ENCODE results near the gene ARPC4.
"Not testable (repeated sequence)": the region's sequence is repeated elsewhere in the genome, so short reads cannot be mapped to it uniquely, and the experiment has no call there.

ARPC4 gene

GRCh38 chr3:9818666-9819335 lies 25.9 kb downstream of the ARPC4 start:
- DNase-seq (ENCODE audit: low spot score) (no peak), FAIRE-seq (no peak)

DNA sequence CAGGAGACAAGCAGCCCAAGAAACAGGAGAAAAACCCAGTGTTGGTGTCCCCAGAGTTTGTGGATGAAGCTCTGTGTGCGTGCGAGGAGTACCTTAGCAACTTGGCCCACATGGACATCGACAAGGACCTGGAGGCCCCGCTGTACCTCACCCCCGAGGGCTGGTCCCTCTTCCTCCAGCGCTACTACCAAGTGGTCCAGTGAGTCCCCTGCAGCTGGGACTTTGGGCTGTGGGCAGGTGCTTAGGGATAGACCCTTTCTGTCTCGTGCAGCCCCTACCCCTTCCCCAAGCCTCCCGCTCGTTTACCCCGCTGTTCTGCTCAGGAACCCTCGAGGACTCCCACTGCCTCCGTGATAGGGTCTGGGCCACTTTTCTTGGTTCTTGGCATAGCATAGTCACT lies 27.7 kb downstream of the ARPC4 start:
- no peak for DNase-seq (ENCODE audit: low spot score)
- no peak for FAIRE-seq

DNA sequence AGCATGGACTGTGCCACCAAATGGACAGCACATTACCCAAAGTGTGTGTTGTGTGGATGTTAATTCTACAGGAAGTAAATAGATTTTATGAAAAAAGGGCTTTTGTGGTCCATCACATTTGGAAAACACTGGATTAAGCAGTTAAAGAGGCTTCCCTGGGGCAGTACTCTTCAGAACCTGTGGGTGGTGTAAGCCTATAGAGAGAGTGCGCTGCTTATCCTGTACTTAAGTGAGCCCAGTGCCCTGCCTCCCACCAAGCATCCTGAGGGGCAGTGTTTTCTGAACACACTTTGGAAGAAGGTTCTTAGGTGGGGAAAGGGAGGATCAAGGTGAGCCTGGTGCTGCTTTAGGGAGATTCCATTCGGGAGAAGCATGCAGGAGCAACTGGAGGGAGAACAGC lies 28.1 kb downstream of the ARPC4 start:
- DNase-seq (ENCODE audit: low spot score) (no peak), FAIRE-seq (no peak)

DNA sequence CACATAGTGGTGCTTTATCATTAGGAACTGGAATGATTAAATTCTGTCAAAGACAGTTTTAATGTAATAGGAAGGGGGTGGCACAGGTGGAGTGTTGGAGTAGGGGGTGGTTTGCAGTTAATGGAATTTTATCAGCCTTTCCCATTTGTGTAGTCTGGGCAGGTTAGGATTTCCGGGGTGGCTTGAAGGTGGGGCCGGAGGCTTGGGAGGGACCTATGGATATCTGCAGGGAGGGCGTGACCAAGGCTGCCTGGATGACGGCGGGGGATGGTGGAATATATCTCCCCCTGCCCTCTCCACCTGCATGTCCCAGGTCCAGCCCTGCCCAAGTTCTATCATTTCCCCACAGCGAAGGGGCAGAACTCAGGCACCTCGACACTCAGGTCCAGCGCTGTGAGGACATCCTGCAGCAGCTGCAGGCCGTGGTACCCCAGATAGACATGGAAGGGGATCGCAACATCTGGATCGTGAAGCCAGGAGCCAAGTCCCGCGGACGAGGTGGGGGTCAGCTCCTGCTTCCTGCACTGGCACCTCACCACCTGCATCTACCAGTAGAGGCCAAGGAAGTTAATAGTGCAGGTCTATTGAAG lies 32.7 kb downstream of the ARPC4 start:
- no peak for FAIRE-seq

DNA sequence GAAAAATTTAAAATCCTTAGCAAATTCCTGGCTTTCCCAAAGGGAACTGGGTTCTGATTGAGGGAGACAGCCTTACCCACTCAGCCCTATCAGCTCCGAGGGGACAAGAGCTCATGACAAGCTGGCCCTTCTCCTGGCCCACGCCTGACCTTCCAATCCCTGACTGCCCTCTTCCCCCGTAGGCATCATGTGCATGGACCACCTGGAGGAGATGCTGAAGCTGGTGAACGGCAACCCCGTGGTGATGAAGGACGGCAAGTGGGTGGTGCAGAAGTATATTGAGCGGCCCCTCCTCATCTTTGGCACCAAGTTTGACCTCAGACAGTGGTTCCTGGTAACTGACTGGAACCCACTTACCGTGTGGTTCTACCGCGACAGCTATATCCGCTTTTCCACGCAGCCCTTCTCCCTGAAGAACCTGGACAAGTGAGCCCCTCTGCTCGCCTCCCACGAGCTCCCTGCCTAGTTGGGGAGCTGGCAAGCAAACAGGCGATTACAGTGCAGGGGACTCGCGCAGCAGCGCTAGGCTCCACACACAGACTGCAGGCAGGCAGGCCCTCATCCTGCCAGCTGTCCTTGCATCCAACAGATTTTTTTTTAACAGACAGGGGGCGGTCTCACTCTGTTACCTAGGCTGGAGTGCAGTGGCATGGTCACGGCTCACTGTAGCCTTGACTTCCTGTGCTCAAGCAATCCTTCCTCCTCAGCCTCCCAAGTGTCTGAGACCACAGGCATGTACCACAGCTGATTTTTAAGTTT lies 34.1 kb downstream of the ARPC4 start:
- DNase-seq (ENCODE audit: low spot score) (peak; percentile 15), FAIRE-seq (no peak)

More for the DNA sequence above, 32.7 kb downstream of the ARPC4 start:
- DNase-seq (ENCODE audit: low spot score), result no peak

DNA sequence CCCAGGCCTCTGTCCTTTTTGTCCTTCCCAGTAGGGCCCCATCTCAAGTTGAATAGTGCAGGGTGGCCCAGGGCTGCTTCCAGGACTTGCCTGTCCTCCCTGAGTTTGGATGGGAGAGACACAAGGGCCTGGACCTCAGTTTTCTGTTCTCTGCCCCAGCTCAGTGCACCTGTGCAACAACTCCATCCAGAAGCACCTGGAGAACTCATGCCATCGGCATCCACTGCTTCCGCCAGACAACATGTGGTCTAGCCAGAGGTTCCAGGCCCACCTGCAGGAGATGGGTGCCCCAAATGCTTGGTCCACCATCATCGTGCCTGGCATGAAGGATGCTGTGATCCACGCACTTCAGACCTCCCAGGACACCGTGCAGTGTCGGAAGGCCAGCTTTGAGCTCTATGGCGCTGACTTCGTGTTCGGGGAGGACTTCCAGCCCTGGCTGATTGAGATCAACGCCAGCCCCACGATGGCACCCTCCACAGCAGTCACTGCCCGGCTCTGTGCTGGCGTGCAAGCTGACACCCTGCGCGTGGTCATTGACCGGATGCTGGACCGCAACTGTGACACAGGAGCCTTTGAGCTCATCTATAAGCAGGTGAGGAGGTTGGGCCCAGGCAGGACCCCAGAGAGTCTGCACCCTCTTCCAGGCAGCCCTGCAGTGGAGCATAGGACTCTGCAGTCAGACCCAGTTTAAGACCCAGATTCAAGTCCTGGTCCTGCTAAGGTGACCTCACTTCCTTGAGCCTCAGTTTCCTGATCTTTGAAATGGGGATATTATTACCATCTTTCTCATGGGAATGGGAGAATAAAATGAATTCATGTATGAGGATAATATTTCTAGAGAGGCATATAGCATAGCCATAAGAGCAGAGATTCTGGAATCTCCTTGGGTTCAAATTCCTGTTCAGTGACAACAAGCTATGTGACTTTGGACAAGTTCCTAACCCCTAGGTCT lies 36.2 kb downstream of the ARPC4 start:
- FAIRE-seq (no peak), DNase-seq (ENCODE audit: low spot score) (no peak)

DNA sequence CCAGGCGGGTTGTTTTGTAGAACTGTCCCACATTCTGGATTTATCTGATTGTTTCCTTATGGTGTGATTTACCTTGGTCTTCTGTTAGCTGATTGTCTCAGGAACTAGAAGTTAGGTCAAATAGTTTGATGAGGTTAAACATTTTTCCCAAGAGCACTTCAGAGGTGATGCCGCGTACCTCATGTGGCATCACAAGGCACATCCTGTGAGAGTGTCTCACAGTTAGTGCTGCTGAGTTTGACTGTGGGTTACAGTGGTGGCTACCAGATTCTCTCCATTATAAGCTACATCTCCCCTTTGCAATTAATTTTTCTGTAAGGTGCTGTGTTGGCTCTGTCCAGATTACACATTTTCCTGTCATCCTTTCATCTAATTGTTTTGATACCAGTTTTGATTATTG lies 38.4 kb downstream of the ARPC4 start:
- DNase-seq (ENCODE audit: low spot score), result no peak
- no peak for FAIRE-seq

DNA sequence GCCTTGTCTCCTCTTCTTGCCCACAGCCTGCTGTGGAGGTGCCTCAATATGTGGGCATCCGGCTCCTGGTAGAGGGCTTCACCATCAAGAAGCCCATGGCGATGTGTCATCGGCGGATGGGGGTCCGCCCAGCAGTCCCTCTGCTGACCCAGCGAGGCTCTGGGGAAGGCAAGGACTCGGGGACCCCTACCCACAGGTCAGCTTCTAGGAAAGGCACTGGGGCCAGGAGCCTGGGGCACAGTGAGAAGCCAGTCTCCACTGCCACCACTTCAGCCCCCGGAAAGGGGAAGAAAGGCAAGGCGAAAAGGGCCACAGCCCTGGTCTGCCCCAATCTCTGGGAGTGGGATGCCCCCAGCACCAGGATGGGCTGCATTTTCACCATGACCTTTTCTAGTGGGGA lies 40.2 kb downstream of the ARPC4 start:
- DNase-seq (ENCODE audit: low spot score) (no peak), FAIRE-seq (no peak)

DNA sequence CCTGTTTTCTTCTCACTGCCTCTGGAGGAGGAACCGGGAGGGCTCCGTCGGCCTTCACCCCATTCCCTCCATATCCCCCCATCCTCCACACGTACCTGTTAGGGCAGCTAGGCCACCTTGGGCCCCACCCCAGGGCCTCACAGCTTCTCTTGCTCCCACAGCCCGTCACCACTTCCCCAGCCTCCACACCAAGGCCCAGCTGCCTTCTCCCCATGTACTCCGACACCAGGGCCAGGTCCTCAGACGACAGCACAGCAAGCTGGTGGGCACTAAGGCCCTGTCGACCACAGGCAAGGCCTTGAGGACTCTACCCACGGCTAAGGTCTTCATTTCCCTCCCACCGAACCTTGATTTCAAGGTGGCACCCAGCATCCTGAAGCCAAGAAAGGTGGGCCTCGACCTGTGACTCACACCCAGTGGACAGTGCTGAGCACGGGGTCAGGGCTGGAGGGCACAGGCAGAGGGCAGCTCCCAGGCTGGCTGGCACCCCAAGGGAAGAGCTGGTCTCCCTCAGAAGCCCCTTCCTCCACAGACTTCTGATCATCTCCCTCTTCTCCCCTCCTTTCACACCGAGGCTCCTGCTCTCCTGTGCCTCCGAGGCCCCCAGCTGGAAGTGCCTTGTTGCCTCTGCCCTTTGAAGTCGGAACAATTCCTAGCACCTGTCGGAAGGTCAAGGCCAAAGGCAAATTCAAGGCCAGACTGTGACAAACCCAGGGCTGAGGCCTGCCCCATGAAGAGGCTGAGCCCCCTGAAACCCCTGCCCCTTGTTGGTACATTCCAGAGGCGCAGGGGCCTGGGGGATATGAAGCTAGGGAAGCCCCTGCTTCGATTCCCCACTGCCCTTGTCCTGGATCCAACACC lies 41.9 kb downstream of the ARPC4 start:
- FAIRE-seq (no peak), DNase-seq (ENCODE audit: low spot score) (no peak)

- no peak for FAIRE-seq
- DNase-seq (ENCODE audit: low spot score), result no peak
Measured at GRCh38 chr3:9837701-9838582, 45.1 kb downstream of the ARPC4 start.

DNA sequence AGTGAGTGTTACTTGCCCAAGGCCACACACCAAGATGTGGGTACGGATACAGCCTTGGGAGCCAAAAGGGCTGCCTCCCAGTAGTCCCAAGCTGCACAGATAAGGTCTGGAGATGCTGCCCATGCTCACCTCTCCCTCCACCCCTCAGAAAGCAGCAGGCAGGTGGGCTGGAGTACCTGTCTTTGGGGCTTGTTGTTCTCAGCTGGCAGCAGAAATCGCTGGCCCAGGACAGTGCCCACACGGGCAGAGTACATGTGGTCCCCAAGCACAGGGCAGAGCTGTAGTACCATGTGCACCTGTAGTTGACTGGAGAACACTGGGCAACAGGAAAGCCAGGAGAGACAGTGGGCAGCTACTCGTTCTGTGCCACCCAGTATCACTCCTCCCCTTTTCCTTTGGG lies 46.0 kb downstream of the ARPC4 start:
- DNase-seq (ENCODE audit: low spot score) (no peak), FAIRE-seq (no peak)

DNA sequence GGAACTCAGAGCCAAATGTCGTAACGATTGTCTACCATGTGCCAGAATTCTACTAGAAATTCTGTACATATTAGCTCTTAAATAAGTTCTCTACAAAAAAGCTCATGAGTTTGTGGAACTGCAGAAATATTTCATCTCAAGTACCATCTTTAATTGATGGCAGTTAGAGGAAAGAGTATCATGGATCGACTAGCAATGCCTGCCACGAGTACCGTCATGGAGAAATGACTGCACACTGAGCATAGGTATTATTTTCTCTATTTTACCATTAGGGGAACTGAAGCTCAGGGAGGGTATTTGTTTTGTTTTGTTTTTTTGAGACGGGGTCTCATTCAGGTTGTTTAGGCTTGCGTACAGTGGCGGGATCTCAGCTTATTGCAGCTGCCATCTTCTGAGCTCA lies 48.1 kb downstream of the ARPC4 start:
- DNase-seq (ENCODE audit: low spot score) (no peak), FAIRE-seq (no peak)

DNA sequence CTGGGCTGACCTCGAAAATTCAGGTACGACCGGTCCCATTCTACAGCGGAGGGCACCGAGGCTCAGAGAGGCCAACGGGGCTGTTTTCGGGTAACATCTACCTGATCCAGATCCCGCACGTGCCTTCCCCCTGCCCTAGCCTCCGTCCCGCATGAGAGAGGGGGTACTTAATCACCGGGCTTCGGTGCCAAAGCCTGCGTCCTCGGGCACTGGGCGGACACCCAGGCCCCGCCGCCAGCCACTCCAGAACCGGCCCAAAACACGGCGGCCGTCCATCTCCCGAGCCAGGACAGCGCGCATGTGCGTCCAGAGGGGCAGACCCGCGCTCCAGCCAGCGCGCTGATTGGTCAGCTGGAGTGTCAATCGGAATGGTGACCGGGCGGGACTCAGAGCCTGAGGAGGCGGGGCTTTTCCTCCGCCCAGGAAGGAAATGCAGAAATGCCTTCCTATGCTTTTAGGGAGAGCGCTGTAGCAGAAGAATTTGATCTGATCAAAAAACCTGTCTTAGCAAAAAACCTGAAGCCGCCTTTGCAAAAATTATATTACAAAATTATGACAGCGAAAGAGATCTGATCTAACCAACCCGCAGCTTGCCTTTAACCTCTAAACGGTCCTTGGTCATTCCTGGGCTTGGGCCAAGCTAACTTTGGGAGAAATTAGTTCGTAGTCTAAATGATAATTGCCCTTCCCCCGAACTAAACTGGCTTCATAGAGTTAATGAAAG lies 51.0 kb downstream of the ARPC4 start, which contains the start of gene RPUSD3:
TSS of gene RPUSD3 (minus strand) at position 294 of the 724 bp plus-strand sequence. CDS start at position 276, 18 bp downstream.
- FAIRE-seq, result peak; percentile 58
- peak; percentile 81 for DNase-seq (ENCODE audit: low spot score)

DNA sequence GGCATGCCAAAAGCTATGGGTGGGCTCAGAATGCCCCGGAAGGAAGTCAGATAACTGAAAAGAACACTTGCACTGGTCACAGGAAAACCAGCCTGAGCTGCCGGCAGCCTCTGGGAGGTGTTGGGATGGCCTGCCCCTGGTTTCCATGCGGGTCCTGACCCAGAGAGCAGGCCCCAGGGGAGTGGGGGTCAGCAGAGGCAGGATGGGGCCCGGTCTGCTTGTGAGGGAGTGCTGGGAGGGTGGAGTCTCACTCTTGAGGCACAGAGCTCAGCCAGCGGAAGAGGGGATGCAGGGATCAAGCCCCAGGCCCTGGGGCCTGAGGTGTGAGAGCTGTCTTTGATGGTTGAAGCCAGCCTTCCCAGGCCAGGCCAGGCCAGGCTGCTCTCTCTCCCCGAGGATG lies 53.3 kb downstream of the ARPC4 start:
- no peak for DNase-seq (ENCODE audit: low spot score)
- FAIRE-seq, result no peak

GRCh38 chr3:9846931-9847488 lies 54.1 kb downstream of the ARPC4 start:
- FAIRE-seq, result no peak

GRCh38 chr3:9847870-9848269 lies 55.0 kb downstream of the ARPC4 start:
- FAIRE-seq; DNase-seq (ENCODE audit: low spot score): not testable (repeated sequence)

More at GRCh38 chr3:9846931-9847488, 54.1 kb downstream of the ARPC4 start:
- DNase-seq (ENCODE audit: low spot score), result no peak

DNA sequence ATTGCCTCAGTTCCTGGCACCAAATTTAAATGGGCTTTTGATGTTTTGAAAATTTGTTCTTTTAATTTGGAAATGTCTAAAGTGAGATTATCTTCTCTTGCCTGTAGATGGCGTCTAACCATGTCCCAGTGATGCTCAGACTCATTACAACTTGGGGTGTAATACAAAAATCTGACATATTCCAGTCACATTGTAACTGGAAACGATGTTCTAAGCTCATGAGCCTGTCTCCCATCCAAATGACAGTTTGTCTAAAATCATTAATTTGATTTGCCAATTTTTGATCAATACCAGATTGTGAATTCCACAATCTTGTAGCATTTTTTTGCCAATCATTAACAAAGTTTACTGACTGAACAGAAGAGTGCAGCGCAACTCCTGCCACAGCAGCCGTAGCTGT lies 56.0 kb downstream of the ARPC4 start:
- DNase-seq (ENCODE audit: low spot score), result not testable (repeated sequence)

GRCh38 chr3:9851383-9851782 lies 58.5 kb downstream of the ARPC4 start:
- DNase-seq (ENCODE audit: low spot score); FAIRE-seq: not testable (repeated sequence)

More for the DNA sequence above, 56.0 kb downstream of the ARPC4 start:
- not testable (repeated sequence) for FAIRE-seq

All from RCC 7860 (cell line).